Measurements from ENCODE around the gene LRCH1.

LRCH1 gene

GRCh38 chr13:46628622-46629365, 75.8 kb downstream of the LRCH1 start:
- H3K36me3 ChIP-seq (replicated peaks in 1 of 2; ENCODE audit: control insufficient read depth in 2 of 2, insufficient read depth in 2 of 2, low read length in 2 of 2), result no peaks in the 10 kb centered on the region
- H3K14ac ChIP-seq (ENCODE audit: low read length), result no peak overlapping the region
- no peak overlapping the region for H2BK12ac ChIP-seq (ENCODE audit: low read length)
- no peak overlapping the region for H2BK120ac ChIP-seq (ENCODE audit: low read depth, low read length)
- WGBS, 2 donors (ENCODE audit: extremely low coverage in 2 of 2, insufficient read length in 2 of 2, insufficient replicate concordance in 1 of 2), result no CpG with 5 or more reads among the region's 7 CpGs
- no peak overlapping the region for H2BK5ac ChIP-seq (ENCODE audit: low read length)
- no peak overlapping the region for H3K23ac ChIP-seq (ENCODE audit: low read depth, low read length, poor library complexity)
- H3K9me3 ChIP-seq (replicated peaks in 1 of 2; ENCODE audit: control insufficient read depth in 2 of 2, insufficient read depth in 1 of 2, low read depth in 1 of 2, low read length in 2 of 2), result no peaks in the 10 kb centered on the region
- H3K27me3 ChIP-seq (ENCODE audit: control insufficient read depth in 3 of 3, insufficient read depth in 3 of 3, low read depth in 1 of 3, low read length in 3 of 3), result no peaks in the 10 kb centered on the region
- H4K8ac ChIP-seq (ENCODE audit: low read depth, low read length), result no peak overlapping the region
- H3K4me3 ChIP-seq (ENCODE audit: low read length in 2 of 2), result no peak overlapping the region
- no peak overlapping the region for H3K4ac ChIP-seq (ENCODE audit: low read length)
- no peak for DNase-seq (ENCODE audit: low spot score)
- no peak overlapping the region for H3K18ac ChIP-seq (ENCODE audit: low read length)
- no peak overlapping the region for H2BK15ac ChIP-seq (ENCODE audit: low read length)
- no peak overlapping the region for H3K4me2 ChIP-seq (ENCODE audit: insufficient read depth, low read length, poor library complexity, severe bottlenecking)
- H2AFZ ChIP-seq (ENCODE audit: low read length), result no peak overlapping the region
- no peaks in the 10 kb centered on the region for H3K79me1 ChIP-seq (ENCODE audit: low read depth, low read length)
- no peak overlapping the region for H3K27ac ChIP-seq (replicated peaks; ENCODE audit: low read length)
- H2AK5ac ChIP-seq (ENCODE audit: low read depth, low read length), result no peak overlapping the region
- H3K9ac ChIP-seq (ENCODE audit: low read depth, low read length, poor library complexity), result no peak overlapping the region
- no peak overlapping the region for H4K91ac ChIP-seq (ENCODE audit: low read depth, low read length, poor library complexity)
- peaks cover 3 to 11% of the 10 kb centered on the region in 2 donors for H3K4me1 ChIP-seq (ENCODE audit: control insufficient read depth in 2 of 2, insufficient read depth in 1 of 2, low read depth in 1 of 2, low read length in 2 of 2)

DNA sequence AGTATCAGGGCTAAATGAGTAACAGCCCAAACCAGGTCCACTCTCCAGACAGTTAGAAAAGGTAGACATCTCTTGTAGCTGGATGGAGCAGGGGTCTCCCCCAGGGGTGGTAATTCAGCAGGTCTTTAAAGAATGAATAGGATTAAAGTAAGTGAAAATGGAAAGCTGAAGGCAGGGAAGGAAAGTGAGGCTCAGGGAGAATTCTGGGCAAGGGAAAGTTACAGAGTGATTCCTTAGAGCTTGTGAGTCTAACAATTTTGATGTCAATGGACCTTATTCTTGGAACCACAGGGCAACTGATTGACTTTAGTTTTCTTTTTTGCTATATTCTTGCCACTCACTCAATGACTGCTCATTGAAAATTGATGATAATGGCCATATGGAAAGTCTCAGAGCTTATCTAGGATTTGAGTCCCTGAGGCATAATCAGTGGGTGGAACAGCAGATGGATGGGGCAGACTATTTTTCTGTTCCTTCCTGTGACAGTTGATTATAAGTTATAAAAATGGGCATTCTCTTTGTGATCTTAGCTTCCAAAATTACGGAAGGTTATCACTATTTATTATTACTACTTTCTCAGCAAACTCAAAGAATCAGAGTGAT, 76.9 kb downstream of the LRCH1 start:
- no peak overlapping the region for H4K8ac ChIP-seq (ENCODE audit: low read depth, low read length)
- H2BK120ac ChIP-seq (ENCODE audit: low read depth, low read length), result no peak overlapping the region
- H3K23ac ChIP-seq (ENCODE audit: low read depth, low read length, poor library complexity), result no peak overlapping the region
- H3K14ac ChIP-seq (ENCODE audit: low read length), result no peak overlapping the region
- no peak overlapping the region for H3K9ac ChIP-seq (ENCODE audit: low read depth, low read length, poor library complexity)
- H3K27ac ChIP-seq (replicated peaks; ENCODE audit: low read length), result no peak overlapping the region
- no peak overlapping the region for H2AFZ ChIP-seq (ENCODE audit: low read length)
- no peak overlapping the region for H2BK5ac ChIP-seq (ENCODE audit: low read length)
- no peaks in the 10 kb centered on the region for H3K36me3 ChIP-seq (replicated peaks in 1 of 2; ENCODE audit: control insufficient read depth in 2 of 2, insufficient read depth in 2 of 2, low read length in 2 of 2)
- H3K4ac ChIP-seq (ENCODE audit: low read length), result no peak overlapping the region
- H3K27me3 ChIP-seq (ENCODE audit: control insufficient read depth in 3 of 3, insufficient read depth in 3 of 3, low read depth in 1 of 3, low read length in 3 of 3), result no peaks in the 10 kb centered on the region
- H2AK5ac ChIP-seq (ENCODE audit: low read depth, low read length), result no peak overlapping the region
- no peak overlapping the region for H4K91ac ChIP-seq (ENCODE audit: low read depth, low read length, poor library complexity)
- H3K18ac ChIP-seq (ENCODE audit: low read length), result no peak overlapping the region
- no peak overlapping the region for H3K4me3 ChIP-seq (ENCODE audit: low read length in 2 of 2)
- H2BK12ac ChIP-seq (ENCODE audit: low read length), result no peak overlapping the region
- DNase-seq (ENCODE audit: low spot score), result no peak
- no peak overlapping the region for H2BK15ac ChIP-seq (ENCODE audit: low read length)
- no CpG with 5 or more reads among the region's 1 CpG for WGBS, 2 donors (ENCODE audit: extremely low coverage in 2 of 2, insufficient read length in 2 of 2, insufficient replicate concordance in 1 of 2)
- no peaks in the 10 kb centered on the region for H3K79me1 ChIP-seq (ENCODE audit: low read depth, low read length)
- no peaks in the 10 kb centered on the region for H3K9me3 ChIP-seq (replicated peaks in 1 of 2; ENCODE audit: control insufficient read depth in 2 of 2, insufficient read depth in 1 of 2, low read depth in 1 of 2, low read length in 2 of 2)
- no peak overlapping the region for H3K4me2 ChIP-seq (ENCODE audit: insufficient read depth, low read length, poor library complexity, severe bottlenecking)
- H3K4me1 ChIP-seq (ENCODE audit: control insufficient read depth in 2 of 2, insufficient read depth in 1 of 2, low read depth in 1 of 2, low read length in 2 of 2), result peaks cover 3 to 11% of the 10 kb centered on the region in 2 donors

GRCh38 chr13:46630431-46631178, 77.6 kb downstream of the LRCH1 start:
- Histone ChIP-seq H3K4me1 (ENCODE audit: control insufficient read depth in 2 of 2, insufficient read depth in 1 of 2, low read depth in 1 of 2, low read length in 2 of 2) (peaks cover 3 to 11% of the 10 kb centered on the region in 2 donors), H2BK12ac (ENCODE audit: low read length) (no peak overlapping the region), H3K4me3 (ENCODE audit: low read length in 2 of 2) (no peak overlapping the region), H2BK5ac (ENCODE audit: low read length) (no peak overlapping the region), H2BK120ac (ENCODE audit: low read depth, low read length) (no peak overlapping the region), H3K27ac (replicated peaks; ENCODE audit: low read length) (no peak overlapping the region), H3K9me3 (replicated peaks in 1 of 2; ENCODE audit: control insufficient read depth in 2 of 2, insufficient read depth in 1 of 2, low read depth in 1 of 2, low read length in 2 of 2) (no peaks in the 10 kb centered on the region), H4K91ac (ENCODE audit: low read depth, low read length, poor library complexity) (no peak overlapping the region), H3K18ac (ENCODE audit: low read length) (no peak overlapping the region), H3K27me3 (ENCODE audit: control insufficient read depth in 3 of 3, insufficient read depth in 3 of 3, low read depth in 1 of 3, low read length in 3 of 3) (no peaks in the 10 kb centered on the region), H3K4me2 (ENCODE audit: insufficient read depth, low read length, poor library complexity, severe bottlenecking) (no peak overlapping the region), H4K8ac (ENCODE audit: low read depth, low read length) (no peak overlapping the region), H3K9ac (ENCODE audit: low read depth, low read length, poor library complexity) (no peak overlapping the region), H3K4ac (ENCODE audit: low read length) (no peak overlapping the region), H3K14ac (ENCODE audit: low read length) (no peak overlapping the region), H3K36me3 (replicated peaks in 1 of 2; ENCODE audit: control insufficient read depth in 2 of 2, insufficient read depth in 2 of 2, low read length in 2 of 2) (no peaks in the 10 kb centered on the region), H3K23ac (ENCODE audit: low read depth, low read length, poor library complexity) (no peak overlapping the region), H2BK15ac (ENCODE audit: low read length) (no peak overlapping the region), H3K79me1 (ENCODE audit: low read depth, low read length) (no peaks in the 10 kb centered on the region), H2AFZ (ENCODE audit: low read length) (no peak overlapping the region), H2AK5ac (ENCODE audit: low read depth, low read length) (no peak overlapping the region)
- no peak for DNase-seq (ENCODE audit: low spot score)
- WGBS, 2 donors (ENCODE audit: extremely low coverage in 2 of 2, insufficient read length in 2 of 2, insufficient replicate concordance in 1 of 2), result no CpG with 5 or more reads among the region's 1 CpG

DNA sequence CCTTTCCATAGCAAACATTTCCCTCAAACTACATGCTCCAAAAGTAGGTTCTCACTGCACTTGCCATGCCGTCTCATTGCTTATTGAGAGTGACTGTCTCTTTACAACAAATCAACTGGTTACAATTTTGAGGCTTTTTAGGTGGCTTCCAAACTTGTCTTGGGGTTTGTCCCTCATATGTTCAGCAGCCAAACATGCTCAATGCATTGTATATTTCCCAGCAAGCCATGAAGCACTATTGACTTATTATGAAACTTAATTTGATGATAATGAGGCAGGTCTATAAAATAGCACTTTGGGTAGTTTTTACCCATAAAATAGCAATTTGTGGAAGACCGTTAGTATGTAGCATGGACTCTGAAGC, 78.2 kb downstream of the LRCH1 start:
- peaks cover 3 to 11% of the 10 kb centered on the region in 2 donors for H3K4me1 ChIP-seq (ENCODE audit: control insufficient read depth in 2 of 2, insufficient read depth in 1 of 2, low read depth in 1 of 2, low read length in 2 of 2)

More for the DNA sequence above, 78.2 kb downstream of the LRCH1 start:
- H3K9me3 ChIP-seq (replicated peaks in 1 of 2; ENCODE audit: control insufficient read depth in 2 of 2, insufficient read depth in 1 of 2, low read depth in 1 of 2, low read length in 2 of 2), result no peaks in the 10 kb centered on the region
- no peak overlapping the region for H2BK12ac ChIP-seq (ENCODE audit: low read length)
- no peak overlapping the region for H3K9ac ChIP-seq (ENCODE audit: low read depth, low read length, poor library complexity)
- no peaks in the 10 kb centered on the region for H3K27me3 ChIP-seq (ENCODE audit: control insufficient read depth in 3 of 3, insufficient read depth in 3 of 3, low read depth in 1 of 3, low read length in 3 of 3)
- H3K36me3 ChIP-seq (replicated peaks in 1 of 2; ENCODE audit: control insufficient read depth in 2 of 2, insufficient read depth in 2 of 2, low read length in 2 of 2), result no peaks in the 10 kb centered on the region
- H3K79me1 ChIP-seq (ENCODE audit: low read depth, low read length), result no peaks in the 10 kb centered on the region
- no peak overlapping the region for H3K14ac ChIP-seq (ENCODE audit: low read length)
- H3K4me3 ChIP-seq (ENCODE audit: low read length in 2 of 2), result no peak overlapping the region
- H3K4me2 ChIP-seq (ENCODE audit: insufficient read depth, low read length, poor library complexity, severe bottlenecking), result no peak overlapping the region
- no peak overlapping the region for H3K23ac ChIP-seq (ENCODE audit: low read depth, low read length, poor library complexity)
- no peak overlapping the region for H4K91ac ChIP-seq (ENCODE audit: low read depth, low read length, poor library complexity)
- no CpG with 5 or more reads among the region's 2 CpGs for WGBS, 2 donors (ENCODE audit: extremely low coverage in 2 of 2, insufficient read length in 2 of 2, insufficient replicate concordance in 1 of 2)
- no peak overlapping the region for H4K8ac ChIP-seq (ENCODE audit: low read depth, low read length)
- no peak overlapping the region for H3K18ac ChIP-seq (ENCODE audit: low read length)
- H2AK5ac ChIP-seq (ENCODE audit: low read depth, low read length), result no peak overlapping the region
- no peak overlapping the region for H3K27ac ChIP-seq (replicated peaks; ENCODE audit: low read length)
- no peak overlapping the region for H2BK5ac ChIP-seq (ENCODE audit: low read length)
- H2BK120ac ChIP-seq (ENCODE audit: low read depth, low read length), result no peak overlapping the region
- DNase-seq (ENCODE audit: low spot score), result no peak
- no peak overlapping the region for H3K4ac ChIP-seq (ENCODE audit: low read length)
- no peak overlapping the region for H2AFZ ChIP-seq (ENCODE audit: low read length)
- H2BK15ac ChIP-seq (ENCODE audit: low read length), result no peak overlapping the region

Data from neuronal stem cell (in vitro differentiated cells).